Femur (tissue), 1 donor: Measurements from ENCODE around the gene ZBTB2.
"Not testable (repeated sequence)": the region's sequence is repeated elsewhere in the genome, so short reads cannot be mapped to it uniquely, and the experiment has no call there.

ENCODE experiments used
- DNase-seq: peaks from one replicate; pipeline ENCODE4 v3.0.0-alpha.2; 2017

The ZBTB2 gene

DNA sequence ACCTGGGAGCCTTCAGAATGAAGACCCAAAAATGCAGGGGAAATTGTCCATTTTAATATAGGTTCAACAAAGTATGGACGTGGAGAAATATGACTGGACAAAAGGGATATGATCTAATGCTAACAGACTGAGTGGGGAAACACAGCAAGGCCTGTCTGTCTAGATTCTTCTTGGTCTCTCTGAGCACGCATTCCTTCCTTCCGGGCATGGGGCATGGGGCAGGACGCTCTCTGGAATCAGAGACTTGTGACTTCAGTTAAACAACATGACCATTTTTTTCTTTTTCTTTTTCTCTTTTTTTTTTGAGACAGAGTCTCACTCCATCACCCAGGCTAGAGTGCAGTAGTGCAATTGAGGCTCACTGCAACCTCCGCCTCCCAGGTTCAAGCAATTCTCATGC is 31.9 kb downstream of the ZBTB2 start:
- DNase-seq: no peak

- DNase-seq: no peak
Observed at GRCh38 chr6:151358475-151358874, 32.9 kb downstream of the ZBTB2 start.

DNA sequence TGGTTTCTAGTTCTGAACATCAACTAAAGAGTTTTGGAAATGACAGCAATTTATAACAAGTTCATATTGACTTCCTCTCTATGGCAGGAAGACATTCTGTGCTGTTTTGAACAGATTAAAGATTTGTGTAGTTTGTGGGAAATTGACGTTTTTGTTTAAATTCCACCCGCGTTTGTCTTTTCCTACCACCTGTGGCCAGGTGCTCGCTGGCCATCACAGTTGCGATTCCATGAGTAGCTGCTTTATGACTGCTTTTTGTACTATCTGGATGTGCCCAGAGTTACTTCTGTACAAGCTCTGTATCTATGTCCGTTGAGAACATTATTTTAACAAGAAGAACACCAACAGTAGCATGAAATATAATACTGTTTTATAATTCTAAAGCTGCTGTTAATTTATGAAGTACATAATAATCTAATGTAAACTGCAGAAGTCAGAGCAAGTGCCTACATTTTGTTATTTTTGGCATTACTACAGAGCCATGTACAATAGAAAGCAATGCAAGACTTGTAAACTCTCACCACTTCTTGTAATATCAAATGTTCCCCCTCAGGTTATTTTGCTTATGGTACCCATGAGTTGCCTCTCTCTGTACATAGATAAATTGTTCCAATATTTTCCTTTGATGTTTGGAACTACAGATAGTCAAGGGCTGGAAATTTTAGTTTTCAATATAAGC is 33.5 kb downstream of the ZBTB2 start:
- DNase-seq: no peak

DNA sequence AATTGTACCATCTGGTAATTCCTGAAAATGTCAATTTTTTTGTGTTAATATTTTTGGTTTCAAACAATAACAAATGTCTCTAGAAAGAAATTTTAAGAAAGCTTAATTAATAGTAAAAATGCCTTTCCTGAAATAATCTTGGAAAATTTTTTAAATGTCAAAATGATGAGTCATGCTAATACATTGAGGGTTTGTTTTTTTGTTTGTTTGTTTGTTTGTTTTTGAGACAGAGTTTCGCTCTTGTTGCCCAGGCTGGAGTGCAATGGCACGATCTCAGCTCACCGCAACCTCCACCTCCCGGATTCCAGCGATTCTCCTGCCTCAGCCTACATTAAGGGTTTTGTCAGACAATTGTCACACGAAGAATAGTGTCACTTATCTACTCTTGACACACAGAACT is 34.4 kb downstream of the ZBTB2 start:
- DNase-seq: not testable (repeated sequence)

DNA sequence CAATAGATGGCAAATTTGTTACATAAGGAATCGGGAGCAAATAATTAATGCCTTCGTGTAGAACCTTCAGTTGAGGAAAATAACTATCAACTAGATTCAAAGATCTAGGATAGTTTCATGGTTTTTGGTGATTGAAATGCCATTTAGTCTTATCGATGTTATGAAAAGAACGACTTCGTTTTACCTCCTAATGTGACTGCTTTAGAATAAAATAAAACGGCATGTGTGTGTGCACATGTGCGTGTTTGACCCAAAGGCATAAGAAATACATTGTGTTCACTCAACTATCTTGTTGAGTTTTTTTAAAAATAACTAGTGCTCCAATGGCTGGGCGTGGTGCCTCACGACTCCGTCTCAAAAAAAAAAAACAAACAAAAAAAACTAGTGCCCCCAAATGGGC is 37.6 kb downstream of the ZBTB2 start:
- no peak for DNase-seq

DNA sequence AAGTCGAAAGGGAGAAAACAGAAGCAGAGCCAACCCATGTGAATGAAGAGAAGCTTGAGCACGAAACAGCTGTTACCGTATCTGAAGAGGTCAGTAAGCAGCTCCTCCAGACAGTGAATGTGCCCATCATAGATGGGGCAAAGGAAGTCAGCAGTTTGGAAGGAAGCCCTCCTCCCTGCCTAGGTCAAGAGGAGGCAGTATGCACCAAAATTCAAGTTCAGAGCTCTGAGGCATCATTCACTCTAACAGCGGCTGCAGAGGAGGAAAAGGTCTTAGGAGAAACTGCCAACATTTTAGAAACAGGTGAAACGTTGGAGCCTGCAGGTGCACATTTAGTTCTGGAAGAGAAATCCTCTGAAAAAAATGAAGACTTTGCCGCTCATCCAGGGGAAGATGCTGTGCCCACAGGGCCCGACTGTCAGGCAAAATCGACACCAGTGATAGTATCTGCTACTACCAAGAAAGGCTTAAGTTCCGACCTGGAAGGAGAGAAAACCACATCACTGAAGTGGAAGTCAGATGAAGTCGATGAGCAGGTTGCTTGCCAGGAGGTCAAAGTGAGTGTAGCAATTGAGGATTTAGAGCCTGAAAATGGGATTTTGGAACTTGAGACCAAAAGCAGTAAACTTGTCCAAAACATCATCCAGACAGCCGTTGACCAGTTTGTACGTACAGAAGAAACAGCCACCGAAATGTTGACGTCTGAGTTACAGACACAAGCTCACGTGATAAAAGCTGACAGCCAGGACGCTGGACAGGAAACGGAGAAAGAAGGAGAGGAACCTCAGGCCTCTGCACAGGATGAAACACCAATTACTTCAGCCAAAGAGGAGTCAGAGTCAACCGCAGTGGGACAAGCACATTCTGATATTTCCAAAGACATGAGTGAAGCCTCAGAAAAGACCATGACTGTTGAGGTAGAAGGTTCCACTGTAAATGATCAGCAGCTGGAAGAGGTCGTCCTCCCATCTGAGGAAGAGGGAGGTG is 38.7 kb downstream of the ZBTB2 start:
- no peak for DNase-seq

DNA sequence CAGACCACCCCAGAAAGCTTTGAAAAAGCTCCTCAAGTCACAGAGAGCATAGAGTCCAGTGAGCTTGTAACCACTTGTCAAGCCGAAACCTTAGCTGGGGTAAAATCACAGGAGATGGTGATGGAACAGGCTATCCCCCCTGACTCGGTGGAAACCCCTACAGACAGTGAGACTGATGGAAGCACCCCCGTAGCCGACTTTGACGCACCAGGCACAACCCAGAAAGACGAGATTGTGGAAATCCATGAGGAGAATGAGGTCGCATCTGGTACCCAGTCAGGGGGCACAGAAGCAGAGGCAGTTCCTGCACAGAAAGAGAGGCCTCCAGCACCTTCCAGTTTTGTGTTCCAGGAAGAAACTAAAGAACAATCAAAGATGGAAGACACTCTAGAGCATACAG is 39.6 kb downstream of the ZBTB2 start:
- no peak for DNase-seq

DNA sequence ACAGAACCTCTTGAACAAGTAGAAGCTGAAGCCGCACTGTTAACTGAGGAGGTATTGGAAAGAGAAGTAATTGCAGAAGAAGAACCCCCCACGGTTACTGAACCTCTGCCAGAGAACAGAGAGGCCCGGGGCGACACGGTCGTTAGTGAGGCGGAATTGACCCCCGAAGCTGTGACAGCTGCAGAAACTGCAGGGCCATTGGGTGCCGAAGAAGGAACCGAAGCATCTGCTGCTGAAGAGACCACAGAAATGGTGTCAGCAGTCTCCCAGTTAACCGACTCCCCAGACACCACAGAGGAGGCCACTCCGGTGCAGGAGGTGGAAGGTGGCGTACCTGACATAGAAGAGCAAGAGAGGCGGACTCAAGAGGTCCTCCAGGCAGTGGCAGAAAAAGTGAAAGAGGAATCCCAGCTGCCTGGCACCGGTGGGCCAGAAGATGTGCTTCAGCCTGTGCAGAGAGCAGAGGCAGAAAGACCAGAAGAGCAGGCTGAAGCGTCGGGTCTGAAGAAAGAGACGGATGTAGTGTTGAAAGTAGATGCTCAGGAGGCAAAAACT is 40.1 kb downstream of the ZBTB2 start:
- no peak for DNase-seq

GRCh38 chr6:151350442-151351145 is 40.8 kb downstream of the ZBTB2 start:
- no peak for DNase-seq

DNA sequence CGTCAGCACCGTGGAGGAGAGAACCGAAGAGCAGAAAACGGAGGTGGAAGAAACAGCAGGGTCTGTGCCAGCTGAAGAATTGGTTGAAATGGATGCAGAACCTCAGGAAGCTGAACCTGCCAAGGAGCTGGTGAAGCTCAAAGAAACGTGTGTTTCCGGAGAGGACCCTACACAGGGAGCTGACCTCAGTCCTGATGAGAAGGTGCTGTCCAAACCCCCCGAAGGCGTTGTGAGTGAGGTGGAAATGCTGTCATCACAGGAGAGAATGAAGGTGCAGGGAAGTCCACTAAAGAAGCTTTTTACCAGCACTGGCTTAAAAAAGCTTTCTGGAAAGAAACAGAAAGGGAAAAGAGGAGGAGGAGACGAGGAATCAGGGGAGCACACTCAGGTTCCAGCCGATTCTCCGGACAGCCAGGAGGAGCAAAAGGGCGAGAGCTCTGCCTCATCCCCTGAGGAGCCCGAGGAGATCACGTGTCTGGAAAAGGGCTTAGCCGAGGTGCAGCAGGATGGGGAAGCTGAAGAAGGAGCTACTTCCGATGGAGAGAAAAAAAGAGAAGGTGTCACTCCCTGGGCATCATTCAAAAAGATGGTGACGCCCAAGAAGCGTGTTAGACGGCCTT is 41.6 kb downstream of the ZBTB2 start:
- DNase-seq: no peak

- DNase-seq: not testable (repeated sequence)
Observed at GRCh38 chr6:151342750-151343149, 48.6 kb downstream of the ZBTB2 start.

DNA sequence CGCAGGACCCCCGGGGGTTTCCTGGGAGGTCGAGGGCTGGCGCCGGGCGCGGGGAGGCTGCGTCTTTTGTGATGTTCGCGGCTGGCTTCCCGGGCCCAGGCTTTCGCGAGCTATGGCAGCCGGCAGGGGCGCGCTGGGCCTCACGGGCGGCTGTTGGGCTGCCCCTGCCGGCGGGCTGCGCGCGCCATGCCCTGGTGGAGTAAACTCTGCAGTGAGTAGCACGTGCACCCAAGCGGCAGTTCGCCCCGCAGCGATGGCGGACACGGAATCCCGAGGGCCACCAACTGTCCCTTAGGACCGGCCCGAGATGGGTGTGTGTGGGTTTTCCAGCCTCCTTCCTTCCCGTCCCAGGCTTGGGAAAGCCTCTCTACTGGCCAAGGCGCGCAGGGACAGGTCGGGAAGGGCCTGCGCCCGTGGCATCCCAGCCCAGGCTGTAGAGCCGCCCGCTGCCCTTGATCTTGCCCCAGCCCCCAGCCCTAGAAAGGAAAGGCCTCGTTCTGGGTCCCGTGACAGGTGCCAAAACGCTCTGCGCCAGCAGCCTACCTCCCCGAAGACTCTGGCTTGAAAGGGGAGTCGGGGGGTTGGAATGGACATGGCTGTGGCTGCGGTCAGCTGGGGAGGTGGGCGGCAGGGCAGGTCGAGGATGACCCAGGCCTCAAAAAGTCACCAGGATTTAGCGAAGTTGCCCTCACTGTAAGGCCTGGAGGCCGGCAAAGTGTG is 49.7 kb downstream of the ZBTB2 start:
- no peak for DNase-seq

DNA sequence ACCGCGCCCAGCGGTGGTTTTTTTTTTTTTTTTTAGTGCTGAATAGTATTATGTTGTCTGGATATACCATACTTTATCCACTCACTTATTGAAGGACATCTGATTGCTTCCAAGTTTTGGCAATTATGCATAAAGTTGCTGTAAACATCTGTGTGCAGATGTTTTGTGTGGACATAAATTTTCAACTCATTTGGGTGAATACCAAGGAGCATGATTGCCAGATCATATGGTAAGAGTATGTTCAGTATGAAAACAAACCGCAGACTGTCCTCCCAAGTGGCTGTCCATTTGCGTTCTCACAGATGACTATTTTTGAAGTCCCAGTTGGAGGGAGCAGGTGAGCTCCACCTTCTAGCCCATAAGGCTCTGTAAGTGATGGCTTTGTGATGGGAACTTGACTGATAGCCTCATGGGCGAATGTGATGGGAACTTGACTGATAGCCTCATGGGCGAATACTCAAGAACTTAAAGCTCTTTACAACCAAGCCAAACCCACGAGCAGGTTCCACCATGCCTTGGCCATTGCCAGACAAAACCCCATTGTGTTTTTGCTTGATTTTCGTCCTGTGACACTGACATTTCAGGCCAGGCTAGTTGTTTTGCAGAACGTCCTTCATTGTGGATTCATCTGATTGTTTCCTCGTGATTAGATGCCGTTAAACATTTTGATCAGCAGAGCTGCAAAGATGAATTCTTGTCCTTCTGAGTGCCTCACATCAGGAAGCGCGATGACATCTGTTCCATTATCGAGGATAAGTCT is 51.0 kb downstream of the ZBTB2 start:
- DNase-seq: no peak

DNA sequence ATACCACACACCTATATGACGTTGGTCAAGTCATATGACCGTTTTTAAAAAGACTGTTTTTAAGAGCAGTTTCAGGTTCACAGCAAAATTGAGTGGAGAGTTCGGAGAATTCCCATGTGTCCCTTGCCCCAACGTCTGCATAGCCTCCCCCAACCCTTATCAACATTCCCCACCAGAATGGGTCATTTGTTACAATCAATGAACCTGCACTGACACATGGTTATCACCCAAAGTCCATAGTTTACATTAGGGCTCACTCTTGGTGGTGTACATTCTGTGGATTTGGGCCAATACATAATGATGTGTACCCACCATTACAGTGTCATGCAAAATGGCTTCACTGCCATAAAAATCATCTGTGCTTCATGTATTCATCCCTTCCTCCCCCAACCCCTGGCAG is 52.0 kb downstream of the ZBTB2 start:
- no peak for DNase-seq

GRCh38 chr6:151338651-151339200 is 52.6 kb downstream of the ZBTB2 start:
- DNase-seq: no peak

- DNase-seq: no peak
Observed at GRCh38 chr6:151335930-151336329, 55.4 kb downstream of the ZBTB2 start.

- DNase-seq: no peak
Observed at GRCh38 chr6:151330130-151330696, 61.1 kb downstream of the ZBTB2 start.

- no peak for DNase-seq
Observed at GRCh38 chr6:151327101-151327500, 64.3 kb downstream of the ZBTB2 start.

DNA sequence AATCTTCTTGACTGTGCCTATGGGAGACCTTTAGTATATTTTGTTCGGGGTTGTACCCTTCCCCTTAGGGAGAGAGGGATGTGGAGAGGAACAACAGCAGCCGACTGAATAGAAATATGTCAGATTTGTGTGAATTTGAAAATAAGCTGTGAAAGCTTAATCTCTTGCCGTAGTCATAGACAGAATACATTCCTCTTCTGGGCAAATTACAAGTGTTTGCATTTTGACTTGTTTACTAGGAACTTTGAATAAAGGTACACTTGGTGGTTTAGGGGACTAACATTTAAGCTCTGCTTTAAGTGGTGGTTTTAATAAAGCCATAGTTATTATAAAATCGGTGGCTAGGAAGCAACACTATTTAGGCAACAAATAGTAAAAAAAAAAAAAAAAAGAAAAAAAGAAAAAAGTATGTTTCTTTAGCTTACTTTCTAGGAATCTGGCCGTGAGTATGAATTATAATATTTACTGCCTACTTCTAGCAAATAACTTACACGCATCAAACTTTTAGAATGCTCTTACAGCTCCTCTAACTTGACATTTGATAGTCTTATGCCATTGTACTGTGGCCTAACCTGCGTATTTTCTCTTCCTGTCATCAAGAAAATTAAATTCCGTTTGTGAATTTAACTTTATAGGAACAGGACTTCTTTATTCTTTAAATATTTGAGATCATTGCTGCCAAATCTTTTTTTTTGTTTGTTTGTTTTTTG is 65.1 kb downstream of the ZBTB2 start:
- DNase-seq: no peak
